Stomach (tissue), 9 donors: Measurements from ENCODE around the gene TSHZ2. TPM values are rescaled to one million over a fixed set of nuclear protein-coding genes. Genes with fewer than 3 reads are reported as not detected.
"Not testable (repeated sequence)": the region's sequence is repeated elsewhere in the genome, so short reads cannot be mapped to it uniquely, and the experiment has no call there.

Experiments
- DNase-seq, 2 donors: peaks; one replicate each; pipeline versions ENCODE4 v3.0.0 to v3.0.0-alpha.2; 2013 to 2019
- H3K27ac ChIP-seq, 5 donors: fragments of 200-600 bp in 4 of 5; sonication (generic) in 4 of 5; one replicate each; pipeline ENCODE4 v1.5.1; 2013 to 2019; ENCODE audit warnings: mild to moderate bottlenecking in 1 of 5, moderate library complexity in 1 of 5
- H3K27me3 ChIP-seq, 3 donors: fragments of 200-600 bp; sonication (generic); one replicate each; pipeline ENCODE4 v1.5.1; 2017 to 2019; ENCODE audit warnings: mixed run types in 1 of 3
- H3K36me3 ChIP-seq, 4 donors: fragments of 200-600 bp; sonication (generic); 1 replicate in 3 of 4; 2 replicates in 1 of 4; pipeline ENCODE4 v1.5.1; 2016 to 2019
- H3K4me1 ChIP-seq, 4 donors: fragments of 200-600 bp; sonication (generic); one replicate each; pipeline ENCODE4 v1.5.1; 2016 to 2019
- H3K4me3 ChIP-seq, 4 donors: fragments of 200-600 bp; sonication (generic) in 3 of 4; one replicate each; pipeline ENCODE4 v1.5.1; 2016 to 2019; ENCODE audit warnings: mild to moderate bottlenecking in 1 of 4
- H3K9me3 ChIP-seq, 4 donors: fragments of 200-600 bp; sonication (generic); one replicate each; pipeline ENCODE4 v1.5.1; 2016 to 2019
- EP300 ChIP-seq: sonication (generic); formaldehyde crosslinking; IDR thresholded peaks from one replicate; pipeline ENCODE4 v1.6.1; 2017; ENCODE audit warnings: antibody characterized with exemption
- POLR2A ChIP-seq, 4 donors: fragments of 450-650 bp; IDR thresholded peaks; one replicate each; pipeline ENCODE4 v1.6.1; 2016; ENCODE audit warnings: antibody characterized with exemption in 4 of 4, control low read depth in 2 of 4, mild to moderate bottlenecking in 1 of 4, moderate library complexity in 1 of 4
- POLR2AphosphoS5 ChIP-seq, 3 donors: sonication (generic); formaldehyde crosslinking; IDR thresholded peaks; one replicate each; pipeline ENCODE4 v1.6.1; 2016; ENCODE audit warnings: antibody characterized with exemption in 3 of 3
- WGBS, 5 donors: extraction: QIAGEN DNeasy Blood & Tissue Kit in 3 of 5; methylation state at CpG; one replicate each; pipeline versions ENCODE4 v1.1.5 to v1.1.7; 2013 to 2018; 5-methylcytosine and 5-hydroxymethylcytosine counted together
- intact Hi-C: fragments of 100-400 bp; cut with DNase I; formaldehyde crosslinking; loops from one replicate; pipeline ENCODE4 v1.15.1; 2023; ENCODE audit warnings: low total_unique reads
- polyA plus RNA-seq, 3 donors: library from polyadenylated mRNA; stranded (reverse); fragments of 200-250 nt; gene quantifications; one replicate each; pipeline ENCODE4 v1.2.3, GENCODE V29; 2013
- total RNA-seq, 5 donors: library from RNA; depleted of rRNA; stranded (reverse); fragments of >200 nt; gene quantifications; one replicate each; pipeline versions ENCODE4 v1.1.0 to v1.2.3, GENCODE V29; 2014 to 2016
- TF ChIP-seq, protein P1 (sequence below), 7 experiments: fragments of 450-650 bp in 4 of 7; fragments of 200-600 bp in 3 of 7; sonication (generic) in 3 of 7; IDR thresholded peaks; one replicate each; pipeline ENCODE4 v1.5.1; 2016 to 2019; ENCODE audit warnings: antibody characterized with exemption in 7 of 7, control low read depth in 2 of 7, mild to moderate bottlenecking in 1 of 7
- donor health status: healthy with polysubstance abuse.
- donor health status: Bipolar disorder and iron deficiency.
- donor health status: healthy.

The TSHZ2 gene
- total and polyA plus RNA-seq, 8 donors: 2.9 to 20.5 (median 5.8) TPM

DNA sequence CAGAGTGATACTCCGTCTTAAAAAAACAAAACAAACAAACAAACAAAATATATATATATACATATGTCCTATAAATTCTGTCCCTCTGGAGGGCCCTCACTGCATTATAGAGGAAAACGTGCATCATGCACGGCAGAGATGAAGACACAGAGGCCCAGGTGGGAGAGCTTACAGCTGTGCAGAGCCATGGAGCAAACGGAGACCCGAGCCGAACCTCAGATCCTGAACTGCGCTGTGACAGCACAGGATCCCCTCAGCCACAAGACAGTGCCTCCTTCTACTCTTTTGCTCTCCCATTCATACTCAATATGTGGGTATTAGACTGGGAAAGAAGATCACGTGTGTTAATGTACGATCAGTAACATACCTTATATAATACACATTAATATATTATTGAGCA lies 539.9 kb downstream of the TSHZ2 start:
- no peak for DNase-seq
- Histone ChIP-seq H3K27me3 (no peaks in the 10 kb centered on the region), H3K9me3 (peaks cover 0 to 4% (median 0%) of the 10 kb centered on the region in 4 donors), H3K36me3 (no peaks in the 10 kb centered on the region), H3K27ac (no peak overlapping the region), H3K4me3 (no peak overlapping the region), H3K4me1 (no peaks in the 10 kb centered on the region)
- TF ChIP-seq POLR2AphosphoS5 (IDR thresholded peaks at IDR 0.05): no peak
- TF ChIP-seq, protein P1, sequence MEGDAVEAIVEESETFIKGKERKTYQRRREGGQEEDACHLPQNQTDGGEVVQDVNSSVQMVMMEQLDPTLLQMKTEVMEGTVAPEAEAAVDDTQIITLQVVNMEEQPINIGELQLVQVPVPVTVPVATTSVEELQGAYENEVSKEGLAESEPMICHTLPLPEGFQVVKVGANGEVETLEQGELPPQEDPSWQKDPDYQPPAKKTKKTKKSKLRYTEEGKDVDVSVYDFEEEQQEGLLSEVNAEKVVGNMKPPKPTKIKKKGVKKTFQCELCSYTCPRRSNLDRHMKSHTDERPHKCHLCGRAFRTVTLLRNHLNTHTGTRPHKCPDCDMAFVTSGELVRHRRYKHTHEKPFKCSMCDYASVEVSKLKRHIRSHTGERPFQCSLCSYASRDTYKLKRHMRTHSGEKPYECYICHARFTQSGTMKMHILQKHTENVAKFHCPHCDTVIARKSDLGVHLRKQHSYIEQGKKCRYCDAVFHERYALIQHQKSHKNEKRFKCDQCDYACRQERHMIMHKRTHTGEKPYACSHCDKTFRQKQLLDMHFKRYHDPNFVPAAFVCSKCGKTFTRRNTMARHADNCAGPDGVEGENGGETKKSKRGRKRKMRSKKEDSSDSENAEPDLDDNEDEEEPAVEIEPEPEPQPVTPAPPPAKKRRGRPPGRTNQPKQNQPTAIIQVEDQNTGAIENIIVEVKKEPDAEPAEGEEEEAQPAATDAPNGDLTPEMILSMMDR (IDR thresholded peaks at IDR 0.05): no peak
- intact Hi-C loops: no loop called here
- WGBS, 5 donors: 82 to 91% (median 90%) methylated on average over 9 of the region's 9 CpGs

GRCh38 chr20:53513168-53513488 lies 541.0 kb downstream of the TSHZ2 start:
- 42 to 62% (median 43%) methylated on average over 2 of the region's 2 CpGs for WGBS, 5 donors

DNA sequence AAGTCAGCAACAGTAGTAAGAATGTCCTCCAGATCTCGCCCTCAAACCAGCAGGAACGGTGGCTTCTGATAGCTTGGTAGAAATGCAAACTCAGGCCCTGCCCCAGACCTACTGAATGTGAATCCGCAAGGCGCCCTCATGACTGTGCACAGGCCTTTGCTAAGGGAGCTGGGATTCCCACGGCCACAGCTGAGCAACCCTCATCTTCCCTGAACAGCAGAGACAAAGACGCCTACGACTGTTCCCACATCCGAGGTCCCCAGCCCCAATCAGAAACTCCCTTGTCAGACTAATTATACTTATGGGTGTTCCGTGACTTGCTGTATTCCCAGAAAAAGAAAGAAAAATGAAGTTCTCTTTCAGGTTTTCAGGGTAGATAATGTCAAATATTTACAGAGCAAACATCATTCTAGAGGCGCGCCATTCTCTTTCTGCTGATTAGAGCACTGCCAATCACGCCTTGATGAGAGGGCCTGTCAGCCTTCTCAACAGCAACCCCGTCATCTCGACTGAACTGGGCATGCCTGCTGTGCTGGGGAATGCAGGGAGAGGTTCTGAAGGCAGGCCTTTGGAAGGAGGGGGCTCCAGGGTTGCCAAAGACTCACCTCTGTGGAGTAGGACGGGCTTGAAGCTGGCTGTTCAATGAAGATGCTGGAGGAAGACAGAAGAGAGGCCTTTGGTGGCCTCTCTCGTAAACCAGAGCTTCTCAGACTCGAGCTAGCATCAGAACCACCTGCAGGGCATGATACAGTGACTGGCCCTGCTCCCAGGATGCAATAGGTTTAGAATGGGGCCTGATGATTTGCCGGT lies 541.5 kb downstream of the TSHZ2 start:
- H3K27ac ChIP-seq: no peak overlapping the region
- peak in 1 of 2 donors; percentile 34 for DNase-seq

More at GRCh38 chr20:53513168-53513488, 541.0 kb downstream of the TSHZ2 start:
- intact Hi-C loops: no loop called here
- Histone ChIP-seq H3K4me1 (no peaks in the 10 kb centered on the region), H3K27ac (no peak overlapping the region), H3K27me3 (no peaks in the 10 kb centered on the region), H3K9me3 (peaks cover 0 to 4% (median 0%) of the 10 kb centered on the region in 4 donors), H3K36me3 (no peaks in the 10 kb centered on the region), H3K4me3 (no peak overlapping the region)
- no peak for TF ChIP-seq EP300
- no peak for TF ChIP-seq POLR2A (IDR thresholded peaks at IDR 0.05)
- no peak for TF ChIP-seq POLR2AphosphoS5 (IDR thresholded peaks at IDR 0.05)
- TF ChIP-seq, protein P1 (IDR thresholded peaks at IDR 0.05): no peak
- no peak for DNase-seq

GRCh38 chr20:53515749-53516148 lies 543.6 kb downstream of the TSHZ2 start:
- H3K27me3 ChIP-seq: no peaks in the 10 kb centered on the region
- no peak for DNase-seq
- H3K4me1 ChIP-seq: no peaks in the 10 kb centered on the region
- H3K36me3 ChIP-seq: no peaks in the 10 kb centered on the region
- H3K4me3 ChIP-seq: no peak overlapping the region
- no peaks in the 10 kb centered on the region for H3K9me3 ChIP-seq
- 55 to 71% (median 57%) methylated on average over 4 of the region's 4 CpGs for WGBS, 5 donors
- intact Hi-C loops: no loop called here
- H3K27ac ChIP-seq: no peak overlapping the region
- TF ChIP-seq, protein P1 (IDR thresholded peaks at IDR 0.05): no peak
- TF ChIP-seq POLR2A (IDR thresholded peaks at IDR 0.05) (no peak), EP300 (no peak), POLR2AphosphoS5 (IDR thresholded peaks at IDR 0.05) (no peak)

More for the DNA sequence above, 541.5 kb downstream of the TSHZ2 start:
- no peaks in the 10 kb centered on the region for H3K27me3 ChIP-seq
- no peak for TF ChIP-seq POLR2AphosphoS5 (IDR thresholded peaks at IDR 0.05)
- intact Hi-C loops: no loop called here
- whole genome bisulfite sequencing, 5 donors: 35 to 74% (median 54%) methylated on average over 18 of the region's 18 CpGs
- no peak overlapping the region for H3K4me3 ChIP-seq
- no peaks in the 10 kb centered on the region for H3K4me1 ChIP-seq
- peaks cover 0 to 4% (median 0%) of the 10 kb centered on the region in 4 donors for H3K9me3 ChIP-seq
- no peaks in the 10 kb centered on the region for H3K36me3 ChIP-seq

GRCh38 chr20:53517146-53517545 lies 545.0 kb downstream of the TSHZ2 start:
- Histone ChIP-seq H3K4me3 (no peak overlapping the region), H3K36me3 (no peaks in the 10 kb centered on the region), H3K9me3 (no peaks in the 10 kb centered on the region), H3K27me3 (no peaks in the 10 kb centered on the region), H3K27ac (no peak overlapping the region), H3K4me1 (no peaks in the 10 kb centered on the region)
- TF ChIP-seq POLR2A (IDR thresholded peaks at IDR 0.05): no peak
- no peak for TF ChIP-seq EP300
- TF ChIP-seq POLR2AphosphoS5 (IDR thresholded peaks at IDR 0.05): no peak
- TF ChIP-seq, protein P1 (IDR thresholded peaks at IDR 0.05): no peak
- DNase-seq: peak in 1 of 2 donors; percentile 42
- intact Hi-C loops: no loop called here
- WGBS, 5 donors: 35 to 74% (median 53%) methylated on average over 12 to 13 of the region's 13 CpGs

GRCh38 chr20:53521421-53521820 lies 549.3 kb downstream of the TSHZ2 start:
- H3K4me3 ChIP-seq, H3K36me3 ChIP-seq, intact Hi-C loops, H3K27me3 ChIP-seq, DNase-seq, H3K27ac ChIP-seq, H3K4me1 ChIP-seq, H3K9me3 ChIP-seq: not testable (repeated sequence)
- 48 to 62% (median 55%) methylated on average over 5 of the region's 5 CpGs for WGBS, 5 donors
